H1 (cell line): ENCODE measurements around the gene DHRS12. TPM values are rescaled to one million over a fixed set of nuclear protein-coding genes. Genes with fewer than 3 reads are reported as not detected.

Experiments
- CTCF ChIA-PET: fragments of 300-600 bp; sonication (Branson Sonifier 250); formaldehyde crosslinking; loops from one replicate; lab custom pipeline; 2021; ENCODE audit not compliant: partially characterized antibody; lab: Charles Lee
- POLR2A ChIA-PET: fragments of 300-600 bp; sonication (Branson Sonifier 250); formaldehyde crosslinking; loops from one replicate; lab custom pipeline; 2021; ENCODE audit warnings: inconsistent platforms; ENCODE audit not compliant: partially characterized antibody; lab: Charles Lee
- DNase-seq, 2 experiments: peaks; one replicate each; pipeline versions ENCODE4 v3.0.0 to v3.0.0-alpha.2; 2010 to 2022; ENCODE audit warnings: low spot score in 2 of 2, low read depth in 1 of 2, mixed read lengths in 1 of 2
- FAIRE-seq: peaks from 2 replicates; lab custom pipeline; 2011; peaks lifted over from hg19 to GRCh38; lab: Jason Lieb, UNC
- H2AFZ ChIP-seq: 2 replicates; pipeline ENCODE4 v1.8.1; 2012; ENCODE audit warnings: low read length, inconsistent platforms
- H2AK5ac ChIP-seq: 2 replicates; pipeline ENCODE4 v1.6.1; 2013; ENCODE audit warnings: low read depth, low read length
- H2BK120ac ChIP-seq: replicated peaks from 2 replicates; pipeline ENCODE3; 2013; ENCODE audit warnings: low read depth, low read length, inconsistent platforms
- H2BK12ac ChIP-seq: 2 replicates; pipeline ENCODE4 v1.6.1; 2013; ENCODE audit warnings: low read depth, low read length
- H2BK15ac ChIP-seq: 2 replicates; pipeline ENCODE4 v1.6.1; 2013; ENCODE audit warnings: low read length
- H2BK20ac ChIP-seq: 2 replicates; pipeline ENCODE4 v1.6.1; 2013; ENCODE audit warnings: low read length
- H2BK5ac ChIP-seq: 2 replicates; pipeline ENCODE4 v1.6.1; 2013; ENCODE audit warnings: low read depth, low read length
- H3K14ac ChIP-seq: 2 replicates; pipeline ENCODE4 v1.6.1; 2013; ENCODE audit warnings: inconsistent platforms; ENCODE audit not compliant: insufficient read length
- H3K18ac ChIP-seq: 2 replicates; pipeline ENCODE4 v1.6.1; 2013; ENCODE audit warnings: low read length; ENCODE audit errors: extremely low read depth
- H3K23ac ChIP-seq: 2 replicates; pipeline ENCODE4 v1.6.1; 2013; ENCODE audit warnings: inconsistent platforms; ENCODE audit not compliant: insufficient read length
- H3K23me2 ChIP-seq: 2 replicates; pipeline ENCODE4 v1.6.1; 2013; ENCODE audit warnings: low read depth, low read length
- H3K27ac ChIP-seq: 2 replicates; pipeline ENCODE4 v1.6.1; 2011; ENCODE audit warnings: low read depth, low read length, inconsistent platforms
- H3K27me3 ChIP-seq, 4 experiments: replicated peaks in 1 of 4; 1 replicate in 1 of 4; 2 replicates in 3 of 4; pipeline versions ENCODE4 v1.6.1 to v1.8.1; 2011 to 2013; ENCODE audit warnings: low read length in 3 of 4, mild to moderate bottlenecking in 3 of 4, inconsistent platforms in 2 of 4, mixed read lengths in 2 of 4, moderate library complexity in 1 of 4; ENCODE audit not compliant: control insufficient read depth in 3 of 4, insufficient read depth in 3 of 4; ENCODE audit errors: extremely low read depth in 1 of 4
- H3K36me3 ChIP-seq, 4 experiments: 2 replicates each; pipeline versions ENCODE4 v1.6.1 to v1.8.1; 2011 to 2013; ENCODE audit warnings: mild to moderate bottlenecking in 4 of 4, low read length in 3 of 4, moderate library complexity in 2 of 4, control low read depth in 1 of 4, inconsistent platforms in 1 of 4; ENCODE audit not compliant: insufficient read depth in 4 of 4, control insufficient read depth in 2 of 4
- H3K4ac ChIP-seq: replicated peaks from 2 replicates; pipeline ENCODE3; 2013; ENCODE audit warnings: low read length, low read depth, mixed read lengths, inconsistent platforms; ENCODE audit not compliant: insufficient read length
- H3K4me1 ChIP-seq, 4 experiments: replicated peaks in 1 of 4; 1 replicate in 1 of 4; 2 replicates in 3 of 4; pipeline versions ENCODE4 v1.6.1 to v1.8.1; 2011 to 2013; ENCODE audit warnings: low read length in 3 of 4, inconsistent platforms in 2 of 4, mixed read lengths in 1 of 4; ENCODE audit not compliant: insufficient read depth in 4 of 4, control insufficient read depth in 3 of 4
- H3K4me2 ChIP-seq, 2 experiments: 2 replicates each; pipeline versions ENCODE4 v1.6.1 to v1.8.1; 2011 to 2013; ENCODE audit warnings: low read depth in 2 of 2, low read length in 2 of 2, control low read depth in 1 of 2, inconsistent platforms in 1 of 2, mild to moderate bottlenecking in 1 of 2; ENCODE audit not compliant: insufficient read depth in 1 of 2
- H3K4me3 ChIP-seq, 4 experiments: fragments of 200-600, 300-600 bp in 1 of 4; sonication (generic), shearing (Covaris generic), sonication (Bioruptor Twin) in 1 of 4; 2 replicates each; pipeline versions ENCODE4 v1.5.1 to v1.8.1; 2011 to 2016; ENCODE audit warnings: low read length in 4 of 4, low read depth in 3 of 4, control low read depth in 2 of 4, inconsistent platforms in 2 of 4, mild to moderate bottlenecking in 2 of 4, mixed read lengths in 1 of 4, moderate library complexity in 1 of 4; ENCODE audit not compliant: insufficient read depth in 2 of 4; ENCODE audit errors: extremely low read depth in 1 of 4
- H3K56ac ChIP-seq: replicated peaks from 2 replicates; pipeline ENCODE3; 2013; ENCODE audit warnings: low read depth, mild to moderate bottlenecking, mixed read lengths, low read length, inconsistent platforms; ENCODE audit not compliant: insufficient read length
- H3K79me1 ChIP-seq: 2 replicates; pipeline ENCODE4 v1.6.1; 2013; ENCODE audit warnings: low read depth, low read length, control low read depth
- H3K79me2 ChIP-seq, 2 experiments: 2 replicates each; pipeline versions ENCODE4 v1.6.1 to v1.8.1; 2012 to 2013; ENCODE audit warnings: low read length in 2 of 2, mild to moderate bottlenecking in 2 of 2, inconsistent platforms in 1 of 2; ENCODE audit not compliant: insufficient read depth in 2 of 2, control insufficient read depth in 1 of 2
- H3K9ac ChIP-seq, 4 experiments: replicated peaks in 1 of 4; 1 replicate in 1 of 4; 2 replicates in 3 of 4; pipeline versions ENCODE4 v1.6.1 to v1.8.1; 2011 to 2013; ENCODE audit warnings: low read depth in 3 of 4, low read length in 3 of 4, control low read depth in 2 of 4, mild to moderate bottlenecking in 2 of 4, moderate library complexity in 2 of 4, inconsistent platforms in 1 of 4; ENCODE audit errors: extremely low read depth in 1 of 4
- H3K9me3 ChIP-seq, 2 experiments: 2 replicates each; pipeline versions ENCODE4 v1.6.1 to v1.8.1; 2012 to 2013; ENCODE audit warnings: mild to moderate bottlenecking in 2 of 2, moderate library complexity in 2 of 2, control low read depth in 1 of 2, inconsistent platforms in 1 of 2, low read depth in 1 of 2, low read length in 1 of 2, mixed read lengths in 1 of 2; ENCODE audit not compliant: insufficient read depth in 2 of 2
- H4K20me1 ChIP-seq, 2 experiments: replicated peaks in 1 of 2; 2 replicates each; pipeline versions ENCODE3 to v1.8.1; 2011 to 2013; ENCODE audit warnings: inconsistent platforms in 2 of 2, low read length in 2 of 2, mild to moderate bottlenecking in 1 of 2; ENCODE audit not compliant: insufficient read depth in 2 of 2, control insufficient read depth in 1 of 2
- H4K5ac ChIP-seq: 2 replicates; pipeline ENCODE4 v1.6.1; 2013; ENCODE audit warnings: low read length, low read depth, mixed read lengths, inconsistent platforms; ENCODE audit not compliant: insufficient read length
- H4K8ac ChIP-seq: 2 replicates; pipeline ENCODE4 v1.8.0; 2013; ENCODE audit warnings: mild to moderate bottlenecking, moderate library complexity, low read length, inconsistent platforms; ENCODE audit not compliant: insufficient read depth; ENCODE audit errors: extremely low read depth
- H4K91ac ChIP-seq: replicated peaks from 2 replicates; pipeline ENCODE3; 2013; ENCODE audit warnings: low read length, mixed read lengths, inconsistent platforms; ENCODE audit not compliant: insufficient read length
- ASH2L ChIP-seq: fragments of 200-600, 300-600 bp; sonication (generic); IDR thresholded peaks from one replicate; pipeline ENCODE4 v1.7.1; 2017; ENCODE audit warnings: low read length
- CHD2 ChIP-seq: IDR thresholded peaks from 2 replicates; pipeline ENCODE4 v1.6.1; 2012; ENCODE audit warnings: low read length, improper control_type of control experiment
- CTBP2 ChIP-seq: IDR thresholded peaks from 2 replicates; pipeline ENCODE4 v1.7.0; 2011; ENCODE audit warnings: borderline replicate concordance, mild to moderate bottlenecking, moderate library complexity, mixed read lengths, low read length; ENCODE audit not compliant: insufficient read depth, insufficient read length
- JUN ChIP-seq: IDR thresholded peaks from 2 replicates; pipeline ENCODE4 v1.6.1; 2011; ENCODE audit warnings: low read depth, mild to moderate bottlenecking, improper control_type of control experiment, low read length
- PHF8 ChIP-seq: fragments of 200-600 bp; sonication (generic); conservative IDR thresholded peaks from 2 replicates; pipeline ENCODE4 v1.7.1; 2012; ENCODE audit warnings: low read depth, mild to moderate bottlenecking, inconsistent platforms, low read length, moderate library complexity
- POLR2AphosphoS5 ChIP-seq: IDR thresholded peaks from 2 replicates; pipeline ENCODE4 v1.6.1; 2011; ENCODE audit warnings: low read depth, low read length
- RAD21 ChIP-seq, 2 experiments: IDR thresholded peaks in 1 of 2; conservative IDR thresholded peaks in 1 of 2; 2 replicates each; pipeline ENCODE4 v1.6.1; 2011; ENCODE audit warnings: low read depth in 2 of 2, low read length in 2 of 2, improper control_type of control experiment in 1 of 2, inconsistent platforms in 1 of 2, mild to moderate bottlenecking in 1 of 2, moderate library complexity in 1 of 2
- SIN3A ChIP-seq, 2 experiments: IDR thresholded peaks in 1 of 2; conservative IDR thresholded peaks in 1 of 2; 2 replicates each; pipeline ENCODE4 v1.6.1; 2011 to 2012; ENCODE audit warnings: low read length in 2 of 2, improper control_type of control experiment in 1 of 2, low read depth in 1 of 2, mild to moderate bottlenecking in 1 of 2
- YY1 ChIP-seq: IDR thresholded peaks from 2 replicates; pipeline ENCODE4 v1.6.1; 2011; ENCODE audit warnings: low read depth, mild to moderate bottlenecking, low read length
- WGBS, 2 experiments: shearing (Covaris generic) in 1 of 2; methylation state at CpG; one replicate each; pipeline versions ENCODE4 v1.1.6 to v1.1.7; 2013 to 2015; ENCODE audit warnings: low lambda C conversion rate in 2 of 2, mixed read lengths in 2 of 2, inconsistent platforms in 1 of 2, low coverage in 1 of 2, missing lambda C conversion rate in 1 of 2; ENCODE audit not compliant: insufficient replicate concordance in 2 of 2, insufficient coverage in 1 of 2, insufficient read length in 1 of 2; ENCODE audit errors: extremely low coverage in 1 of 2, missing lambda C conversion rate in 1 of 2; 5-methylcytosine and 5-hydroxymethylcytosine counted together
- polyA plus RNA-seq, 7 experiments: library from polyadenylated mRNA; depleted of rRNA in 3 of 7; stranded (reverse) in 5 of 7; unstranded in 2 of 7; fragments of >200 nt in 5 of 7; fragments of 200-250 nt in 2 of 7; gene quantifications; 1 replicate in 5 of 7; 2 replicates in 1 of 7; 4 replicates in 1 of 7; pipeline versions ENCODE4 v1.2.1 to v1.2.3, GENCODE V29; 2011 to 2013; ENCODE audit warnings: missing spikeins in 2 of 7, mixed read lengths in 2 of 7
- total RNA-seq: library from RNA; stranded (reverse); fragmentation: NEBNext Ultra II Directional; extraction: Animal tissue kit (Norgen Biotek cat#: 25700); gene quantifications from 2 replicates; pipeline ENCODE4 v1.2.1, GENCODE V29; 2021
- TF ChIP-seq, protein P1 (sequence below): IDR thresholded peaks from 2 replicates; pipeline ENCODE4 v1.6.1; 2011; ENCODE audit warnings: low read depth, mild to moderate bottlenecking, low read length; ENCODE audit not compliant: insufficient read depth

The DHRS12 gene
- total and polyA plus RNA-seq, 2 of the 8 experiments (the other 6 are each of a cell fraction or from before 2014, with no cell fraction given): 8.7 TPM

DNA sequence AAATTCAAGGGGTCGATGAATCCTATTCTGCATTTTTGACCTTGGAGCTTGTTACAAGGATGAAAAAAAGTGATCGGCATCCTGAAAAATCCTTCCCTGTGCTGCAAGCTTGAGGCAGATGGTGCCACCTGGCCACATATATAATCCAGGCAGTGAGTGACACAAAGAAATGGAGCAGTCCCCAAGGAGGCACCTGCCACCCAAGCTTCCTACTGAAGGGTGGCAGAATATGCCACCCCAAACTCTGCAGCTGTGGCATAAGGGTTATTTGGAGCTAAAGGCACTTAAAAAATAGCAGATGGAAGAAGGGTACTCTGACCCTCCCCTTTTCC is 25.6 kb upstream of the DHRS12 start:
- no peak overlapping the region for H2BK120ac ChIP-seq
- no peaks in the 10 kb centered on the region for H3K9me3 ChIP-seq
- H3K23ac ChIP-seq: no peak overlapping the region
- H3K4me2 ChIP-seq: no peak overlapping the region
- H3K9ac ChIP-seq: no peak overlapping the region
- no peak overlapping the region for H3K56ac ChIP-seq
- no peak for DNase-seq
- H3K27ac ChIP-seq: no peak overlapping the region
- H2BK12ac ChIP-seq: no peak overlapping the region
- no peak overlapping the region for H4K8ac ChIP-seq
- no peak overlapping the region for H2BK5ac ChIP-seq
- no peaks in the 10 kb centered on the region for H4K20me1 ChIP-seq
- no peak overlapping the region for H2AK5ac ChIP-seq
- H3K4me1 ChIP-seq: no peaks in the 10 kb centered on the region
- no peak overlapping the region for H2BK15ac ChIP-seq
- H4K91ac ChIP-seq: no peak overlapping the region
- H3K36me3 ChIP-seq: no peaks in the 10 kb centered on the region; a peak in 1 of 8 replicates
- FAIRE-seq: no peak
- TF ChIP-seq, protein P1, sequence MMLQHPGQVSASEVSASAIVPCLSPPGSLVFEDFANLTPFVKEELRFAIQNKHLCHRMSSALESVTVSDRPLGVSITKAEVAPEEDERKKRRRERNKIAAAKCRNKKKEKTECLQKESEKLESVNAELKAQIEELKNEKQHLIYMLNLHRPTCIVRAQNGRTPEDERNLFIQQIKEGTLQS: no peak
- no peak for TF ChIP-seq CHD2
- no peak for TF ChIP-seq PHF8
- TF ChIP-seq ASH2L: no peak
- TF ChIP-seq YY1: no peak
- TF ChIP-seq JUN: no peak
- no peak for TF ChIP-seq POLR2AphosphoS5
- no peak for TF ChIP-seq SIN3A (conservative IDR thresholded peaks at IDR 0.05 in 1 of 2, IDR thresholded peaks at IDR 0.05 in 1 of 2; ENCODE audit: low read depth in 1 of 2, low read length in 2 of 2)
- no peak for TF ChIP-seq CTBP2
- no peak for TF ChIP-seq RAD21 (IDR thresholded peaks at IDR 0.05 in 1 of 2, conservative IDR thresholded peaks at IDR 0.05 in 1 of 2; ENCODE audit: low read depth in 2 of 2, low read length in 2 of 2)
- H2BK20ac ChIP-seq: no peak overlapping the region
- H3K4me3 ChIP-seq: no peak overlapping the region
- WGBS, 2 experiments: 94% methylated on average over 2 of the region's 2 CpGs; no CpG with 5 or more reads in 1 of the 2 experiments
- H3K14ac ChIP-seq: no peak overlapping the region
- no peaks in the 10 kb centered on the region for H3K23me2 ChIP-seq
- CTCF ChIA-PET: interaction anchor here (1.0 to 11.2 kb wide), 3 partner anchors 9 to 17 kb away, joined by 4 to 98 read pairs (median 5); no protein-coding TSS in a partner anchor
- no peak overlapping the region for H3K18ac ChIP-seq
- POLR2A ChIA-PET: no interaction called here
- H2AFZ ChIP-seq: no peak overlapping the region
- no peak overlapping the region for H3K4ac ChIP-seq
- no peaks in the 10 kb centered on the region for H3K27me3 ChIP-seq
- no peaks in the 10 kb centered on the region for H3K79me2 ChIP-seq
- no peak overlapping the region for H4K5ac ChIP-seq
- H3K79me1 ChIP-seq: no peaks in the 10 kb centered on the region
